ENCODE data around the gene OR10K1.

GRCh38 chr1:158458263-158458662, 3.4 kb upstream of the OR10K1 start:
- no peak for TF ChIP-seq CTCF (IDR thresholded peaks at IDR 0.05)
- TF ChIP-seq POLR2A (IDR thresholded peaks at IDR 0.05) = no peak
